Activated naive CD4-positive, alpha-beta T cell treated with anti-CD3 and anti-CD28 coated beads, Interleukin-2, amount 50 U/mL, for 24 hours (primary cell): ENCODE results near the gene DPEP2.
A peak's percentile ranks its signal among the peaks of the same experiment; 100 is the strongest.
"Not testable (repeated sequence)": the region's sequence is repeated elsewhere in the genome, so short reads cannot be mapped to it uniquely, and the experiment has no call there.

Experiments
- H3K27ac Mint-ChIP-seq: one replicate; pipeline ENCODE4 v1.8.0; 2021; ENCODE audit warnings: mild to moderate bottlenecking, mixed read lengths
- H3K27me3 Mint-ChIP-seq: one replicate; pipeline ENCODE4 v1.8.0; 2021; ENCODE audit warnings: mixed read lengths
- H3K36me3 Mint-ChIP-seq: one replicate; pipeline ENCODE4 v1.8.0; 2021; ENCODE audit warnings: mixed read lengths
- H3K4me1 Mint-ChIP-seq: one replicate; pipeline ENCODE4 v1.8.0; 2021; ENCODE audit warnings: mixed read lengths
- H3K4me3 Mint-ChIP-seq: one replicate; pipeline ENCODE4 v1.8.0; 2021; ENCODE audit warnings: mild to moderate bottlenecking, mixed read lengths
- H3K9me3 Mint-ChIP-seq: one replicate; pipeline ENCODE4 v1.8.0; 2021; ENCODE audit warnings: mixed read lengths

Gene DPEP2, protein sequence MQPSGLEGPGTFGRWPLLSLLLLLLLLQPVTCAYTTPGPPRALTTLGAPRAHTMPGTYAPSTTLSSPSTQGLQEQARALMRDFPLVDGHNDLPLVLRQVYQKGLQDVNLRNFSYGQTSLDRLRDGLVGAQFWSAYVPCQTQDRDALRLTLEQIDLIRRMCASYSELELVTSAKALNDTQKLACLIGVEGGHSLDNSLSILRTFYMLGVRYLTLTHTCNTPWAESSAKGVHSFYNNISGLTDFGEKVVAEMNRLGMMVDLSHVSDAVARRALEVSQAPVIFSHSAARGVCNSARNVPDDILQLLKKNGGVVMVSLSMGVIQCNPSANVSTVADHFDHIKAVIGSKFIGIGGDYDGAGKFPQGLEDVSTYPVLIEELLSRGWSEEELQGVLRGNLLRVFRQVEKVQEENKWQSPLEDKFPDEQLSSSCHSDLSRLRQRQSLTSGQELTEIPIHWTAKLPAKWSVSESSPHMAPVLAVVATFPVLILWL

DNA sequence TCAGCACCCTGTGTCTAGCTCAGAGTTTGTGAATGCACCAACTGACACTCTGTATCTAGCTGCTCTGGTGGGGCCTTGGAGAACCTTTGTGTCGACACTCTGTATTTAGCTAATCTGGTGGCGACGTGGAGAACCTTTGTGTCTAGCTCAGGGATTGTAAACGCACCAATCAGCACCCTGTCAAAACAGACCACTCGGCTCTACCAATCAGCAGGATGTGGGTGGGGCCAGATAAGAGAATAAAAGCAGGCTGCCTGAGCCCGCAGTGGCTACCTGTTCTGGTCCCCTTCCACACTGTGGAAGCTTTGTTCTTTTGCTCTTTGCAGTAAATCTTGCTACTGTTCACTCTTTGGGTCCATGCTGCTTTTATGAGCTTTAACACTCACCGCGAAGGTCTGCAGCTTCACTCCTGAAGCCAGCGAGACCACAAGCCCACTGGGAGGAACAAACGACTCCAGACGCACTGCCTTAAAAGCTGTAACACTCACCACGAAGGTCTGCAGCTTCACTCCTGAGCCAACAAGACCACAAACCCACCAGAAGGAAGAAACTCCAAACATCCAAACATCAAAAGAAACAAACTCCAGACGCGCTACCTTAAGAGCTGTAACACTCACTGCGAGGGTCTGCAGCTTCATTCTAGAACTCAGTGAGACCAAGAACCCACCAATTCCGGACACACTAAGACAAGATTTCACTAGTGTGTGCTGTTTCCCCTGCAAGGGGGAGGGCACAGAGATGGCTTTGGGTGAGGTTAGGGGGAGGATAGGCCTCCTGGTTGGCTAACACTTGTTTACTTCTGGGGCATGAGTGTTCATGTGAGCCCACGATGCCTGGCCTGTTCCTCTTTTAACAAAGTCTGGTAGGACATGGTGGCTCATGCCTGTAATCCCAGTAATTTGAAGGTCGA is at the start of gene DPEP2:
Gene DPEP2 (minus strand): TSS at position 706 of the 910 bp plus-strand sequence. CDS start 6,272 bp downstream, outside the sequence.
- Mint-ChIP-seq H3K27ac (peak within 1 kb of the TSS; percentile 89), H3K4me3 (peak within 1 kb of the TSS; percentile 87), H3K4me1 (peaks cover 68% of the 10 kb centered on the region)
- not testable (repeated sequence) for H3K27me3 Mint-ChIP-seq, H3K9me3 Mint-ChIP-seq, H3K36me3 Mint-ChIP-seq

DNA sequence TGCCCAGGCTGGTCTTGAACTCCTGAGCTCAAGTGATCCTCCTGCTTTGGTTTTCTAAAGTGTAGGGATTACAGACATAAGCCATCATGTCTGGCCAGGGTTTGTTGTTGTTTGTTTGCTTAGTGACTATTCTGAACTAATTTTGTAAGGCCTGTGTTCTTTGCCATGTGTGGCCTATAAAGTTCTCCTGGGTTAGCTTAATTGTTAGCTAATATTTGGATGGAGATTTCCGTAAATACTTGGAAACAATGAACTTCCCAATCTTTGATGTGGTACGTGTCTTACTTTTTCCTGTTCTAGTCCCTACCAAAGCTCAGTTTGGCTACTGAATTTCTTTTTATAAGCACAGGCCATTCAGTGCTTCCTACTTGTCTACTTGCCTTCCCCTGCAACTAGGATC is 48.7 kb upstream of the DPEP2 start:
- H3K36me3 Mint-ChIP-seq: peaks cover 7% of the 10 kb centered on the region

DNA sequence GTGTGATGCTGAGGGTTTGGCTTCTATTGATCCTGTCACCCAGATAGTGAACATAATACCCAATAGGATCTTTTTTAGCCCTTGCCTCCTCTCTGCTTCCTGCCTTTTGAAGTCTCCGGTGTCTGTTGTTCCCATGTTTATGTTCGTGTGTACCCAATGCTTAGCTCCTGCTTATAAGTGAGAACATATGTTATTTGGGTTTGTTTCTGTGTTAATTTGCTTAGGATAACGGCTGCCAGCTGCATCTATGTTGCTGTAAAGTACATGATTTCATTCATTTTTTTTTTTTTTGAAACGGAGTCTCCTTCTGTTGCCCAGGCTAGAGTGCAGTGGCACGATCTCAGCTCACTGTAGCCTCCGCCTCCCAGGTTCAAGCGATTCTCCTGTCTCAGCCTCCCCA is 46.8 kb upstream of the DPEP2 start:
- no peaks in the 10 kb centered on the region for H3K27me3 Mint-ChIP-seq
- peaks cover 10% of the 10 kb centered on the region for H3K4me1 Mint-ChIP-seq
- H3K4me3 Mint-ChIP-seq: no peak overlapping the region
- peak overlapping the region; percentile 32 for H3K27ac Mint-ChIP-seq
- no peaks in the 10 kb centered on the region for H3K9me3 Mint-ChIP-seq
- peaks cover 7% of the 10 kb centered on the region for H3K36me3 Mint-ChIP-seq

More for the DNA sequence above, 48.7 kb upstream of the DPEP2 start:
- Mint-ChIP-seq H3K9me3 (no peaks in the 10 kb centered on the region), H3K27ac (no peak overlapping the region), H3K27me3 (no peaks in the 10 kb centered on the region), H3K4me3 (no peak overlapping the region), H3K4me1 (peaks cover 10% of the 10 kb centered on the region)

DNA sequence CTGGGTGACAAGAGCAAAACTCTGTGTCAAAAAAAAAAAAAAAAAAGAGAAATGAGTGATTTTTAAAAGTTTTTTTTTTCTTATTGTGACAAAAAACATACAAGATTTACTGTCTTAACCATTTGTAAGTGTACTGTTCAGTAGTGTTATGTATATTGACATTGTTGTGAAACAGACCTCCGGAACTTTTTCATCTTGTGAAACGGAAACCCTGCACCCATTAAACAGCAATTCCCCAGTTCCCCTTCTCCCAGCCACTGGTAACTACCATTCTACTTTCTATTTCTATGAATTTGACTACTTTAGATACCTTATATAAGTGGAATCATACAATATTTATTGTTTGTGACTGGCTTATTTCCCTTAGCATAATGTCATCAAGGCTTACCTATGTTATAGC is 42.5 kb upstream of the DPEP2 start:
- Mint-ChIP-seq H3K4me3 (no peak overlapping the region), H3K27ac (no peak overlapping the region), H3K36me3 (peaks cover 10% of the 10 kb centered on the region), H3K4me1 (peaks cover 20% of the 10 kb centered on the region), H3K9me3 (no peaks in the 10 kb centered on the region), H3K27me3 (no peaks in the 10 kb centered on the region)

DNA sequence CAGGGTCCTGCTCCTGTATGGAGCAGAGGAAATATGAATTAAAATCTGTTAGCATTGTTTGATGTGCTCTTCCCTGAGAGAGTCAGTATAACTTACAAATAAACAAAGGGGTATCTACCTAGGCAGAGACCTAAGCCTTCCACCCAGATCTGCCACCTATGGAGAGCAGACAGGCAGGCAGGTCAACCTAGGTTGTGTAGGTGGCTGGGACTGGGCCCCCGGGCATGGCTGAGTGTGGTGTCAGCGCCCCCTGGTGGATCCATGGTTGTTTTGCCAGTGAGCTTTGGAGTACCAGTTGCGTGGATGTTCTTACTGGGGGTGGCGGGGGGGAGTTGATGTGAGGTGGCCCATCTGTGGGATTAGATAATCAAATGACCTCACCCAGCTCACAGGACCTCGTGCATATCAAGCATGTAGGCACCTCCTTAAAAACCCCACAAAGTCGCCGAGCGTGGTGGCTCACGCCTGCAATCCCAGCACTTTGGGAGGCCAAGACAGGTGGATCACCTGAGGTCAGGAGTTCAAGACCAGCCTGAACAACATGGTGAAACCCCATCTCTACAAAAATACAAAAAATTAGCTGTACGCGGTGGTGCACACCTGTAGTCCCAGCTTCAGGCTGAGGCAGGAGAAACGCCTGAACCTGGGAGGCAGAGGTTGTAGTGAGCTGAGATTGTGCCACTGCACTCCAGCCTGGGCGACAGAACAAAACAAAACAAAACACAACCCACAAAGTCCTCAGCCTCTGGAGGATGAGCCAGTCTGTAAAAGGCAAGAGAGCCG is 41.4 kb upstream of the DPEP2 start:
- H3K27me3 Mint-ChIP-seq: no peaks in the 10 kb centered on the region
- peaks cover 12% of the 10 kb centered on the region for H3K36me3 Mint-ChIP-seq
- no peak overlapping the region for H3K4me3 Mint-ChIP-seq
- no peak overlapping the region for H3K27ac Mint-ChIP-seq
- H3K4me1 Mint-ChIP-seq: peaks cover 13% of the 10 kb centered on the region
- H3K9me3 Mint-ChIP-seq: no peaks in the 10 kb centered on the region

DNA sequence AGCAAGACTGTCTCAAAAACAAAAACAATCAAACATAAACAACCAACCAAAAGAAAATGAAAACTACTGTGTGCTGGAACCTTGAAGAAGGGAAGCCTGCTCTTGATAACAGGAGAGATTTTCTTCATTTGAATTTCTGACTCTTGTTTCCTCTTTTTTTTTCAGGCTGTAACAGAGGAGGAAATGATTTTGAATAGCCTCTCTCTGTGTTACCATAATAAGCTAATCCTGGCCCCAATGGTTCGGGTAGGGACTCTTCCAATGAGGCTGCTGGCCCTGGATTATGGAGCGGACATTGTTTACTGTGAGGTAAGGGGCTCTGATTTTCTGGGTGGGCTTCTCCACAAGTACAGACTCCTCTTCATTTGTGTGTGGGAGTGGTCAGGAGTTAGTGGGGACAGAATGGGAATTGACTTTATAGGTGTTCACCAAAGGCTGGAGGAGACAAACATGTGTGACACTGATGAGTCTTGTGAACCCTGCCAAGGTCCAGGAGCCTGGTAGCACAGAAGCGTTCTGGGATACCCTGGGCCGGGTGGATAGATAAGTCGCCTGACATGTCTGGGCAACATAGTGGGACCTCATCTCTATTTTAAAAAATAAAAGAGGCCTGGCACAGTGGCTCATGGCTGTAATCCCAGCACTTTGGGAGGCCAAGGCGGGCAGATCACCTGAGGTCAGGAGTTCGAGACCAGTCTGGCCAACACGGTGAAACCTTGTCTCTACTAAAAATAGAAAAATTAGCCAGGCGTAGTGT is 38.7 kb upstream of the DPEP2 start:
- H3K36me3 Mint-ChIP-seq: peaks cover 14% of the 10 kb centered on the region
- H3K27me3 Mint-ChIP-seq: no peaks in the 10 kb centered on the region
- no peaks in the 10 kb centered on the region for H3K9me3 Mint-ChIP-seq
- no peak overlapping the region for H3K4me3 Mint-ChIP-seq
- H3K4me1 Mint-ChIP-seq: peaks cover 13% of the 10 kb centered on the region
- H3K27ac Mint-ChIP-seq: no peak overlapping the region

DNA sequence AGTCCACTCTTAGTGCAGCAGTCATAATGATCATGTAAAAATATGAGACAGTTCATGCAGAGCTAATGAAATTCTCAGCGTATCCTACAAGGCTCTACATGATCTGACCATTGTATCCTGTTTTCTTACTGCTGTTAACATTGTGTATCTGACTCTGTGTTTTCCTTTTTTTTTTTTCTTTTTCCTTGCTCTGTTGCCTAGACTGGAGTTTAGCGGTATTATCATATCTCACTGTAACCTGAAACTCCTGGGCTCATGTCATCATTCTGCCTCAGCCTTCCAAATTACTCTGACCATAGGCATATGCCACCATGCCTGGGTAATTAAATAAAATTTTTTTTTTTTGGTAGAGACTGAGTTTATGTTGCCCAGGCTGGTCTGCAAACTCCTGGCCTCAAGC is 35.9 kb upstream of the DPEP2 start:
- no peak overlapping the region for H3K4me3 Mint-ChIP-seq
- no peaks in the 10 kb centered on the region for H3K27me3 Mint-ChIP-seq
- peaks cover 11% of the 10 kb centered on the region for H3K36me3 Mint-ChIP-seq
- H3K9me3 Mint-ChIP-seq: no peaks in the 10 kb centered on the region
- H3K27ac Mint-ChIP-seq: no peak overlapping the region
- peaks cover 18% of the 10 kb centered on the region for H3K4me1 Mint-ChIP-seq

DNA sequence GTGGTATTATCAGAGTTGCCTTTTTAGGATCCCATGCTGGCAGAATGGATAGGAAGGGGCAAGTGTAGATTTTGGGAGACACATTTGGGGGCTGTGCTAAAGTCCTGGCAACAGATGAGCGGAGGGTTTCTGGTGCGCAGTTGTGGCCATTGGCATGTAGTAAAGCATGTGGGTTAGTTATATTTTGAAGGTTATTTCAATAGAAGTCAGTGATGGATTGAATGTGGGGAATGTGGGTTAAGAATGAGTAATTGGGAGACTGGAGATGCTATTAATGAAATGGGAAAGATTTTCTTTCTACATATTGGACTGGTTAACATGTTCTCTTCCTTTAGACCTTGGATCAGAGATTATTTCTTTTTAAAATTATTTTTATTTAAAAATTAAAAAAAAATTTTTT is 33.8 kb upstream of the DPEP2 start:
- Mint-ChIP-seq H3K36me3 (peaks cover 7% of the 10 kb centered on the region), H3K4me1 (peaks cover 9% of the 10 kb centered on the region), H3K27ac (no peak overlapping the region), H3K9me3 (no peaks in the 10 kb centered on the region), H3K4me3 (no peak overlapping the region), H3K27me3 (no peaks in the 10 kb centered on the region)

DNA sequence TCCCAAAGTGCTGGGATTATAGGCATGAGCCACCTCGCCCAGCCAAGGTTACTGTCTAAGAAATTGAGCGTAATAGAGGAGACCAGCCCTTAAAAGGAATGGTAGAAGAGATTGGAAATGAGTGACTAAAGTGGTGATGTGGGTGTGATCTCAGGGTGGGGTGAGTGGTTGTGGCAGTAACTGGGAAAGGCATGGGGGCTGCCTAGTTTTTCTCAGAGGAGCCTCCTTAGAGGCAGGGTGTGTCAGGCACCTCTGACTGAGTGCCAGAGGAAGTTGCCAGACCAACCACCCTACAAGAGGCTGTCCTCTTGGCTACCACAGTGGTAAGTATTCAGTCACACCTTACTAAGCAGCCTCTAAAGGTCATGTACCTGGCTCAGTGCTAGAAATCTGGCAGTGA is 32.7 kb upstream of the DPEP2 start:
- no peaks in the 10 kb centered on the region for H3K9me3 Mint-ChIP-seq
- H3K27me3 Mint-ChIP-seq: no peaks in the 10 kb centered on the region
- H3K4me1 Mint-ChIP-seq: peaks cover 14% of the 10 kb centered on the region
- no peak overlapping the region for H3K27ac Mint-ChIP-seq
- H3K36me3 Mint-ChIP-seq: peaks cover 11% of the 10 kb centered on the region
- no peak overlapping the region for H3K4me3 Mint-ChIP-seq

DNA sequence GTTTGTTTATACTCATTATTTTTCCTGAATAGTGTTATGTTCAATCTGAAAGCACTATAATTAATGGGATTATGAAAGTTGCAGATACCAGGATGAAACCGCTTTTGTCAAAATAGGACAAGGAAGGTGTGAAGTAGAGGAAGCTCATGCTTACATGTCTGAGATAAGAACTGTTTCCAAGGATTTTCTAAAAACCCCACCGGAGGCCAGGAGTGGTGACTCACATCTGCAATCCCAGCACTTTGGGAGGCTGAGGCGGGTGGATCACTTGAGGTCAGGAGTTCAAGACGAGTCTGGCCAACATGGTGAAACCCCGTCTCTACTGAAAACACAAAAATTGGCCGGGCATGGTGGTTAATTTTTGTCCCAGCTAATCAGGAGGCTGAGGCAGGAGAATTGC is 30.8 kb upstream of the DPEP2 start:
- H3K36me3 Mint-ChIP-seq, H3K9me3 Mint-ChIP-seq, H3K27me3 Mint-ChIP-seq, H3K4me3 Mint-ChIP-seq, H3K27ac Mint-ChIP-seq: not testable (repeated sequence)
- H3K4me1 Mint-ChIP-seq: peaks cover 14% of the 10 kb centered on the region

DNA sequence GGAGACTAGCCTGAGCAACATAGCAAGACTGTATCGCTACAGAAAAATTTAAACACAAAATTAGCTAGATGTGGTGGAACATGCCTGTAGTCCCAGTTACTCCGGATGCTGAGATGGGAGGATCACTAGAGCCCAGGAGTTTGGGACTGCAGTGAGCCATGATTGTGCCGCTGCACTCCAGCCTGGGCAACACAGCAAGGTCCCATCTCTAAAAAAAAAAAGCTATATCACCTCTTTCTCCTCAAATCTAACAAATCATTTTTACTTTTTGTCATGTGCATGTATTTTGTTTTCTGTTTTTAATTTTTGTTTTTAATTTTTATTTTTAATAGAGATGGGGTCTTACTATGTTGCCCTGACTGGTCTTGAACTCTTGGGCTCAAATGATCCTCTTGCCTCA is 29.7 kb upstream of the DPEP2 start:
- Mint-ChIP-seq H3K36me3 (peaks cover 7% of the 10 kb centered on the region), H3K27ac (no peak overlapping the region), H3K4me3 (no peak overlapping the region), H3K27me3 (no peaks in the 10 kb centered on the region), H3K4me1 (peaks cover 18% of the 10 kb centered on the region), H3K9me3 (no peaks in the 10 kb centered on the region)

DNA sequence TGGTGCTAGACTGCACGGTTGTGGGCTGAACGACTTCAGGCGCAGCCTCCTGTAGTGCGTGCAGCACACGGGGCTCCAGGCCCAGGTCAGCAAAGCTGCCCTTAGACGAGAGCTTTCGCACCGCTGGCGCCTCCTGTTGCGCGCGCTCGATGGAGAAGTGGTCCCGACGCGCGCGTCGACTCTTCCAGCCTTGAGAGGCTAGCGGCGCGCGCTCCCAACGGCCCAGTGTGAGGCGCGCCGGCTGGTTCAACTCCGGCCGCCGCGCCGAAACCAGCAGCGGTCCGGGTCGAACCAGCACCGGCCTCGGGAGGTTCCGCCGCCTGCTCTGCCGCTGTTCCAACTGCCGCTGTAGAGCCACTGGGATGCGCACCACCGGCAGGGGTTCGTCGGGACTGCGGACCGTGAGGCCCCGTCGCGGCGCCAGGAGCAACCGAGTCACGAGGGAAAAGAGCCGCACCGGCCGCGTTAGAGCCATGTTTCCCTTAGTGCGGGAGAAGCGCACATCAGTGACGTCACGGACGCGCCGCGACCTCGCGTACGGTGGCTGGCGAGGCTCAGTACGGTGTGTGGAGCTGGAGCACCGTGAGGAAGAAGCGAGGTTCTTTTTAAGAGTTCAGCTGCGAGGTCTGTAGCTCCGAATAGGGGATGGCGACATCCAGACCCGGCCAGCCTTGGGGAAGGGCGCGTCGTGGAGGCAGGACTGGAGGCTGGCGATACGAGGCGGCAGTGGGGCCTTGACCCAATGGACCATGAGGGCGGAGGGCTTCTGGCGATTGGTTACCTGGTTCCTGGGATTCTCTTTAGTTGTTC is 23.6 kb upstream of the DPEP2 start, which contains the start of the genes DDX28 and DUS2:
Gene DDX28 (minus strand): TSS at position 505 of the 810 bp plus-strand sequence. CDS start 30 bp downstream, at position 475.
Gene DUS2 (plus strand): TSS at position 557 of the 810 bp plus-strand sequence. CDS start 14,740 bp downstream, outside the sequence.
- Mint-ChIP-seq H3K9me3 (no peaks in the 10 kb centered on the region), H3K4me3 (peak within 1 kb of the TSS; percentile 100), H3K4me1 (peaks cover 32% of the 10 kb centered on the region), H3K36me3 (peaks cover 11% of the 10 kb centered on the region), H3K27ac (peak within 1 kb of the TSS; percentile 100), H3K27me3 (no peaks in the 10 kb centered on the region)

DNA sequence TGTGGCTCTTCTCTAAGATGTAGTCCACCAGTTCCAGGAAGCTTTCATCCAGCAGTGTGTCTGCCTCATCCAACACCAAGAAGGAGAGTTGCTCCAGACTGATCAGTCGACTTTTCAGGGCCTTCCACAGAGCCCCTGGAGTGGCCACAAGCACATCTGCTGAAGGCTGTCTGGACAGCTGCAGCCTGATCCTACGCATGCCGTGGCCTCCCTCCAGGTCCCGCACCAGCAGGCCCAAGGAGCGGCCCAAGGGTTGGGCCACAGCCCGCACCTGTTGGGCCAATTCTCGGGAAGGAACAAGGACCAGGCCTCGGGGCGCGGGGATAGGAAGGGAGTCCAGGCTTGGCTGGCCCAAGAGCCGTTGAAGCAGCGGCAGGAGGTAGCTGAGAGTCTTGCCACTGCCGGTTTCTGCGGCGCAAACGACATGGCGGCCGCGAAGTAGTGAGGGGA is 23.0 kb upstream of the DPEP2 start:
- Mint-ChIP-seq H3K4me1 (peaks cover 27% of the 10 kb centered on the region), H3K4me3 (peak overlapping the region; percentile 100)

DNA sequence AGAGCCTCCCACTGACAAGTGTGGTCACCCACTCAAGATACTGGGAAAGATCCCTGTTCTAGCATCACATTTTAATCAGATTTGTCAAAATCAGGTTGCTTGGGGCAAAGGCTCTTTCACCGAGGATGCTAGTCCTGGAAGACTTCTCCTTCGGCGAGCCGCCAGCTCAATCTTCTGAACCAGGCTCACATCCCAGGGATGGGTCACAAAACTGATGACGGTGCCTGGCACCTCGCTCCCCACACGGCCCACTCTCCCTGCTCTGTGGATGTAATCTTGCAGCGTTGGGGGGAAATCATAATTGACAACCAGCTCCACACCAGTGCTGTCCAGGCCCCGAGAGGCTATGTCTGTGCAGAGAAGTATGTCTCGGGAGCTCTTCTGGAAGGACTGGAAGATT is 22.2 kb upstream of the DPEP2 start:
- Mint-ChIP-seq H3K27me3 (no peaks in the 10 kb centered on the region), H3K36me3 (peaks cover 5% of the 10 kb centered on the region), H3K27ac (peak overlapping the region; percentile 100), H3K4me3 (peak overlapping the region; percentile 100), H3K4me1 (peaks cover 27% of the 10 kb centered on the region), H3K9me3 (no peaks in the 10 kb centered on the region)

More for the DNA sequence above, 23.0 kb upstream of the DPEP2 start:
- H3K36me3 Mint-ChIP-seq: peaks cover 5% of the 10 kb centered on the region
- peak overlapping the region; percentile 100 for H3K27ac Mint-ChIP-seq
- H3K27me3 Mint-ChIP-seq: no peaks in the 10 kb centered on the region
- no peaks in the 10 kb centered on the region for H3K9me3 Mint-ChIP-seq
